Measurements from ENCODE around the gene TMEM223.
"Not testable (repeated sequence)": the region's sequence is repeated elsewhere in the genome, so short reads cannot be mapped to it uniquely, and the experiment has no call there.

The TMEM223 gene

DNA sequence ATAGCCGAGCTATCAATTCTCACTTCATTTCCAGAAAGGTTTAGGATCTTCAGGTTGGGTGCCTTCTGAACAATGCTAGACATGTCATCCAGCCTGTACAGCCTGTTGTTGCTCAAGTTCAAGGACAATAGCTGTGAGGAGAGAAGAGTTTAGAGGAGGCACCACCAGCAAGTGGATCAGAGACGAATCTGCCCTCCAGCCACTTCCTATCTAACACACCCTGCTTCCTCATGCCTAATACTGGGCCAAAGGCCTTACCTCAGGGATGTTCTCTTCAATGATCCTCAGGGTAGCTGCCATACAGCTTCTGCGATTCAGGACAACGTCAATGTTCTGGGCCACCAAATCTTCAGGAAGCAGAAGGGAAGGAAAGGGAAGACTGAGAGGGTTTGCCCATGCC, 9.3 kb upstream of the TMEM223 start:
- no peak for DNase-seq (ENCODE audit: low read depth in 3 of 3)

DNA sequence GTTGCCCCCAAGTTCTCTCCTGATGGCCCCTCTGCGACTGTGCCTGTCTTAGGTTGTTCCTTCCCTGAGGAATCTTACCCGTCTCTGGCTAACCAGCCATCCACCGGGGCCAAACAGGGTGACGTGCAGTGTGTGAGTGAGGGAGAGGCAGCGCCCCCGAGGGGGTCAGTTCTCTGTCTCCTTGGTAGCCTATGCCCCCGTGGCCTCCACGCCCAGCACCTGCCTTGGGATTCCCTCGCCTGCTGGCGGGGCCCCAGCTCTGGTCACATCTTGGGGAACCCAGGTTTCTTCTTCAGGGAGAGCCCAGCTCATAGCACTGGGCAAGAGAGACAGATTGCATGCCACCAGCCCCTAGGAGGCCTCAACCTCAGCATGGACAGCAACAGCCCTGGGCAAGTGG, 7.7 kb upstream of the TMEM223 start:
- DNase-seq (ENCODE audit: low read depth in 3 of 3) = no peak

DNA sequence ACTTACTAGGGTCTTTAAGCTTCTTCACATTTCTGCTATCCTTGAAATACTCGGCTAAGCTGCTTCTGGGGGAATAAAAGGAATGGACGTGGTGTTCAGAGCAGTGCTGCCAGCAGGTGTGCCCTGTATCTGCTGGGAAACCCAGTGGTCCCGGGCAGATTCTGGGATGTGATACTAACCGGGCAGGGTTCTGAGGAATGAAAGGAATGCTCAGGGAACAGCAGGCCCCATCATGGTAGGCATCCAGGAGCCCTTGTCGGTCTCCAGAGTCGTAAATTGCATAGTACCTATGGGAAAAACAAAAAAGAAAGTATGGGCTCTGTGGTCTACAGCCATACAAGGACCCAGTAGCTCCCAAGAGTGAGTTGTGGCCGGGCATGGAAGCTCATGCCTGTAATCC, 4.5 kb upstream of the TMEM223 start:
- DNase-seq (ENCODE audit: low read depth in 3 of 3) = no peak

DNA sequence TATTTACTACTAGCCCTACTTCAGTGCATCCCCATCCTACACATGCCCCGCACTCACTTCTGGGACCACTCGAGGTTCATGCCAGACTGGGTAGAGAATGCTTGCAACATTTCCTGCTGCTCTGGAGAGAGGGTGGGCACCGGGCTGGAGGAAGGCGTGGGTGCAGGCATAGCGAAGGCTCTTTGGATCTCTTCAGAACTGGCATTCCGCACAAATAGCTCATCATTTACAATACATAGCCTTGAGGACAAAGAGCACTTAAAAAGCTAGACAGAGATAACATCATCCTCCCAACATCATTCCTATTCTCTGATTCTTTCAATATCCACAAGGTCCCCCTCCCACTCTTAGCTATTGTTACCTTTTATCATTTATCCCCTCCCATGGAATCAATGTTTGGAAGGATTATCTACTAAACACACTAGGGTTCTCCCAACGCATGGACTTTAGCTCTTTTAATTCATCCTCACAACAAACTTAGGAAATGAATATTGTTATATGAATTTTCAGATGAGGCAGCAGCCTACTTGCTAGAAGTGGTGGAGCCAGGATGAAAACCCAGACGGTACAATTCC, 2.5 kb upstream of the TMEM223 start:
- no peak for DNase-seq (ENCODE audit: low read depth in 3 of 3)

DNA sequence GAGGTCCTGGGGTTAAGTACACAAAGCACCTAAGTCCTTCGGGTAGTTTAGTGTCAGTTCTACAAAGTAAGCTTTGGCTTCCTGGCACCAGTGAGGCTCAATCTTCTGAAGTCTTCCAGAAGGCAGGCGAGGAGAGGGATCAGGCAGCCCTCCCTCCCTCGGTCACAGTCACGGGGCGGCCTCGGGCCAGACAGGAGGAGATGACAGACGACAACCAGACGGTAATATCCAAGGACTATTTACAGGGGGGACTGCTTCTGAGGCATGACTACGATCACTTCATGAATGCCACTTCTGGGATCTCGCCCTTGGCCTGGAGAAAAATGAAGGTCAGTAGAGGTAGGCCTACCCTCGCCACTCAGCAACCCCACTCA, 383 bp upstream of the TMEM223 start:
- no peak for DNase-seq (ENCODE audit: low read depth in 3 of 3)

DNA sequence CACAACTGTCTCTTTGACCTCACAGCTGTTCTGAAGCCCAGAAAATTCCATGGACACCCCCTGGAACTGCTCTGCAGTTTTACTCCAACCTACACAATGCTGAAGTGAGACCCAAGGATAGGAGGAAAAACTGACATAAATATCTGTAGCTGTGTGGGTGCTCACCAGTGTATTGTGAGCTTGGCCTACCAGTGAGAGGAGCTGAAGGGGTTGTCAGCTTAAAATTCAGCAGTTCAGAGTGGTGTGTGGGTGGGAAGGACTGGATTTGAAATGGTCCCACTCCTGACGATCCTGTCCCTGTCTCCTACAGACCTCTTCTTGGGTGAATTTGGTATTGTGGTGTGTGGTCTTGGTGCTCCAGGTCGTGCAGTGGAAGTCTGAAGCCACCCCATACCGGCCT, 2.2 kb downstream of the TMEM223 start:
- no peak for DNase-seq (ENCODE audit: low read depth in 3 of 3)

DNA sequence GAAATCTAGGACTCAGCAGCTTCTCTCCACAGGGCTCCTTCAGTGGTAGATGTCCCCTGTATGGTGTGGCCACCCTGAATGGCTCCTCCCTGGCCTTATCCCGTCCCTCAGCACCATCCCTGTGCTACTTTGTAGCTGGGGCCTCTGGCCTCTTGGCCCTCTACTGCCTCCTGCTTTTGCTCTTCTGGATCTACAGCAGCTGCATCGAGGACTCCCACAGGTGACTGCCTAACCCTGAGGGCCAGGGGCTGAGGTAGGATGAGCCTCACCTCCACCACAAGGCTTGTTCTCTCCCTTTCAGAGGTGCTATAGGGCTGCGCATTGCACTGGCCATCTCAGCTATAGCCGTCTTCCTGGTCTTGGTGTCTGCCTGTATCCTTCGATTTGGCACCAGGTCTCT, 2.8 kb downstream of the TMEM223 start:
- no peak for DNase-seq (ENCODE audit: low read depth in 3 of 3)

DNA sequence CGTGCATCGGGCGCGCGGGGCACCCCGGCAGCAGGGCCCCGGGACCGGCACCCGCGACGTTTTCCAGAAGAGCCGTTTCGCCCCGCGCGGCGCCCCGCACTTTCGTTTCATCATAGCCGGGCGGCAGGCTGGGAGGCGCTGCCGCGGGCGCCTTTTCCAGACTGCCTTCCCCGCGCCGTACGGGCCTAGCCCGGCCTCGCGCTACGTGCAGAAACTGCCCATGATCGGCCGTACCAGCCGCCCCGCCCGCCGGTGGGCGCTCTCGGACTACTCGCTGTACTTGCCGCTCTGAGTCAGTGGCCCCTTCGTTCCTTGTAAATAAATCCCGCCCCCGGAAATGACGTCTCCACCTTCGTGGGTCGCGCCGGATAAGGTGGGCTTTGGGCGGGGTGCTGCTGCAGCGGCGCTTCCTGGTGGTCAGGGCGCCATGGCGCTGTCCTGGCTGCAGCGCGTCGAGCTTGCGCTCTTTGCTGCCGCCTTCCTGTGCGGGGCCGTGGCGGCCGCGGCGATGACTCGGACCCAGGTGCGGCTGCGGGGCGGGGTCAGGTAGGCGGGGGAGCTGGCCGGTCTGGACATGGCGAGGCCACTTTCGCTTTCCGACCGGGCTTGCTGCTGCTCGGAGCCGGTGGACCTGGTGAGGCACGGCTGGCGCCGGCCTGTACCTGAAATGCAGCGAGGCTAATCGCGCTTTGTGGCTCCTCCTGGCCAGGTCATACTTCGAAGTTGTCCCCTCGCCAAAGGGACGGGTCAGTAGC, 4.6 kb downstream of the TMEM223 start, which contains the start of gene TMEM179B:
Gene TMEM179B (plus strand): TSS at position 398 of the 755 bp plus-strand sequence. CDS start 30 bp downstream, at position 428.
- peak; percentile 96 to 99 (median 98) for DNase-seq (ENCODE audit: low read depth in 3 of 3)

DNA sequence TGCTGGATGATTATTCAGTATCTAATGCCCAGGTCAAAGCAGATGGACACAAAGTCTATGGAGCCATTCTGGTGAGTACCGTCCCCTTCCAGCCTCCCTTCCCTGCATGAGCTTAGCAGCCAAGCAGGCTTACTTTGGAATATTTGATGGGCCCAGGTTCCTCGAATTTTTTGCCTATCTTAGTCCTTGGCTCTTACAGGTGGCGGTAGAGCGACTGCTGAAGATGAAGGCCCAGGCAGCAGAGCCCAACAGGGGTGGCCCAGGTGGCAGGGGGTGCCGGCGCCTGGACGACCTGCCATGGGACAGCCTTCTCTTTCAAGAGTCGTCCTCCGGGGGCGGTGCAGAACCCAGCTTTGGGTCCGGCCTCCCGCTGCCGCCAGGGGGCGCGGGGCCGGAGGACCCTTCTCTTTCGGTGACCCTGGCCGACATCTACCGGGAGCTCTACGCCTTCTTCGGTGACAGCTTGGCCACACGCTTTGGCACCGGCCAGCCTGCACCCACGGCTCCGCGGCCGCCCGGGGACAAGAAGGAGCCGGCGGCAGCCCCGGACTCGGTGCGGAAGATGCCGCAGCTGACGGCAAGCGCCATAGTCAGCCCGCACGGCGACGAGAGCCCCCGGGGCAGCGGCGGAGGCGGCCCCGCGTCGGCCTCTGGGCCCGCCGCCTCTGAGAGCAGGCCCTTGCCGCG, 5.3 kb downstream of the TMEM223 start:
- peak; percentile 74 to 81 (median 79) for DNase-seq (ENCODE audit: low read depth in 3 of 3)

DNA sequence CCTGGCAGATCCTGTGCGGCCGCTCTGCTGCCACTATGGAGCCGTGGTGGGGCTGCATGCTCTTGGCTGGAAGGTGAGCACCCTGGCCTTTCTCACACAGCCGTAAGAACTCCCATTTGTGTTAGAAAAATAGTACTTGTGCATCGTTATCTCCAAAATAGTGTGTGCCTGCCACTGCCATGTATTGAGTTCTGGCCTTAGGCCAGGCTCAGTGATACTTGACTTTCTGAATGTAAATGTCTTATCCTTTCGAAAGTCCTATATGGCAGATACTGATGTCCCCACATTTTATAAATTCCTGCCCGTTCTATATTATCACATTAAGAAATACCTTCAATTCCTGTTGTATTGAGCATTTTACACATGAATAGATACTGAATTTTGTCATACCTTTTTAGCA, 9.1 kb downstream of the TMEM223 start:
- DNase-seq (ENCODE audit: low read depth in 3 of 3) = no peak

DNA sequence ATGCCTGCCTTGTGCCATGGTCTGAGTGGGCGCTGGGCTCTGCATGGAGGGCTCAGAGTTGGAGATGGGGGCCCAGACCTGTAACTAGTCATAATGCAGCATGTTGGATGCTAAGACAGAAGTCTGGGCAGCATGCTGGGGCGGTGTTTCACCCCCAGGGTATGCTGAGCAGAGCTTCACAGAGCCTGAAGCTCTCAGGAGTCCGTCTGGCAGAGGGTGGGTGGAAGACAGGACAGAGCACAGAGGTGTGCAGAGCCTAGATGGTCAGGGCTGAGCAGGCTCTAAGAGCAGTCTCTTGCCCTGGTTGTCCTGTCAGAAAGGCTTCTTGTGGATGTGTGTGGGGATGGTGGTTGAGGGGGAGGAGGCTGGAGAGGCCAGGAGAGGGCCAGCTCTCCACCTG, 13.4 kb downstream of the TMEM223 start:
- DNase-seq (ENCODE audit: low read depth in 3 of 3) = no peak

DNA sequence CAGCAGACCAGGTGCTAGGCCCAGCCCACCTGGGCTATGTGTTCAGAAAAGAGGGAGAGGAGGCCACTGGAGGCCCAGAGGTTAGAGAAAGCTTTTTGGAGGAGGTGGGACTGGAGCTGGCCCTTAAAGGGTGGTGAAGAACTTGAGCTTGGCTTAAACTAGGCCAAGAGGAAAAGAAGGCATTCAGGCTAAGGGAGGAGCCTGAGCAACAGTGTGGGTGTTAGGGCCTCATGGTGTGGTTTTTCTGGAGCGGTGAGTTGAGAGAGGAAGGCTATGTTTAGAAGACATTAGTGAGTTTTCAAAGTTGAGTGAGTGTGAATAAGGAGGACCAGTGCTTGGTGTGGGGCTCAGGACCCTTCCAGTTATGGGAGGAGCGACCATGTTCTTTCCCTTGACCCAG, 14.4 kb downstream of the TMEM223 start:
- DNase-seq (ENCODE audit: low read depth in 3 of 3) = no peak

DNA sequence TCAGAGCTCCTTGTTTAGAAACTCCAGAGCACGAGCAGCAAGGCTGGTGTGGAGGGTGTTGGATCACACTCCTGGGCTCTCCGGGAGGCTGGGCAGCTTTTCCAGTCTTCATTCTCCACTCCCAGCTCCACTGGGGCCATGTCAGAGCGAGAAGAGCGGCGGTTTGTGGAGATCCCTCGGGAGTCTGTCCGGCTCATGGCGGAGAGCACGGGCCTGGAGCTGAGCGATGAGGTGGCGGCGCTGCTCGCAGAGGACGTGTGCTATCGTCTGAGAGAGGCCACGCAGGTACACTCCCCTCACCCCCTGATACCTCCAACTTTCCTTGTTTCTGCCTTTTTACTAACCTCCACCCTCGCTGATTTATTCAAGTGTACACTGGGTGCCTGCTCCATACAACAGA, 16.2 kb downstream of the TMEM223 start:
- no peak for DNase-seq (ENCODE audit: low read depth in 3 of 3)

DNA sequence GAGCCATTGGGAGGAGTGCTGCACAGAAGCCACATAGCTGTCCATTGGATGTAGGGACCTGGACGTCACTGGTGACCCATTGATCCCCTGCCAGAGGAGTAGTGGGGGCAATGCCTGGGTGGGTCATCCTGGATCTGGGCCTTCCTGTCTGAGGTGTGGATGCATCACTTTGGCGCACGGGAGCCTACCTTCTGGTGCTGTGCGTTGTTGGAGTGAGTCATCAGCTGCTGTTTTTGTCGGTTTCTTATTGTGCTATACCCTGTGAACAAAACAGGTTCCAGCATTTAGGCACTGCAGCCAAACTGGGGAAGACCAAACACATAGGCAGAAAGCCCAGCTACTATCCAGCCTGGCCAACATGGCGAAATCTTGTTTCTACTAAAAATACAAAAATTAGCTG, 17.4 kb downstream of the TMEM223 start:
- no peak for DNase-seq (ENCODE audit: low read depth in 3 of 3)

DNA sequence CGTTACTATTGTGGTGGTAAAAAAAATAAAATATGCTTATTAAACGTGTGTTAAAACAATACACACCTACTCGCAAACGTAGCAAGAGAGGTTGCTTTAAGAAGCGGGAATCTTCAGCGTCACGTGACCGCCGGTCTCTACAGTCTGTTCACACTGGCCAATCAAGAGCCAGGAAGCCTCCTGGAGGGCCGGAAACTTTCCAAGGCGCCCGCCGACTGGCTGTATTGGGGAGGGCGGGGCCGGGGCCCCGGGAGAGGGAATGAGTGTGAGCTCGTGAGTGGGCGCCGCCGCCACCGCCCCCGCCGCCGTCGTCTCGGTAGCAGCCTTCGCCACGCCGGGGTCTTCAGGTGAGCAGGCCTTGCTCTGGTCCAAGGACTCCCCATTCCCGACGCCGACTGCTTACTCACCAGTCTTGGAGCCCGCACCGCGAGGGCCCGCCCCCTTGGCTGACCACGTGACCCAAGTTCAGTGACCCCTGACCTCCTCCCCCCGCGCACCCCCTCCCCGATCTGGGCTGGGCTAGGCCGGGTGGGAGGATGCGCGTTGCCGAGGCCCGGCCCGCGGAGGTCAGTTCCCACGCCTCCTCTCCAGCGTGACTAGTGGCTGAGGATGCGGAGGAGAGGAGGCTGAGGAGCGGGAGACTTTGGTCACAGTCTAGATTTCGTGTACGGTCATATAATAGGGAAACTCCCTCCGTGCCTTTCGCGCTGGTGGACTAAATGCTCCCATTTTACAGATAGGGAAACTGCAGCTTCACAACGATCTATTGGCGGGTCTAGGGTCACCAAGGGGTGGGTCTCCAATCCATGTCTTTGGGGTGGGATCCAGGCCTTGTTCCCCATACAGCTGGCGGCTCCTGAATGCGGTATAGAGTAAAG, 20.4 kb downstream of the TMEM223 start, which contains the start of gene TAF6L:
Gene TAF6L (plus strand): TSS at position 253 of the 878 bp plus-strand sequence. CDS start 4,388 bp downstream, outside the sequence.
- peak; percentile 93 to 96 (median 95) for DNase-seq (ENCODE audit: low read depth in 3 of 3)

DNA sequence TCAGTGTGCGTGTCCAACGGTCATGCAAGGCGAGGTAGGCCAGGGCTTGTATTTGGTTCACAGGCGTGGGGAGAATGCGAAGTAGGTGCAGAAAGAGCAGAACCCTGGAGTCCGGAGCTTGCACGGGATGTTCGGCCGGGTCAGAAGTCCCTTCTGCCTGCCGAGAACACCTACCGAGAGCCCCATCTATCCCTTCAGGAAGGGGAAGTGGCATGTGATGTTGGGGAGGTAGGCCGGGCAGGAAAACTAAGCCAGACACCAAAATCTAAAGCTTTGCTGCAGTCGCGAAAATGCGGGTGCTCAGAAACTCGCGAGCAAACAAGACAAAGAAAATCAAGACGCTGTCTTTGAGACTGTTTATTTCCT, 21.0 kb downstream of the TMEM223 start:
- no peak for DNase-seq (ENCODE audit: low read depth in 3 of 3)

DNA sequence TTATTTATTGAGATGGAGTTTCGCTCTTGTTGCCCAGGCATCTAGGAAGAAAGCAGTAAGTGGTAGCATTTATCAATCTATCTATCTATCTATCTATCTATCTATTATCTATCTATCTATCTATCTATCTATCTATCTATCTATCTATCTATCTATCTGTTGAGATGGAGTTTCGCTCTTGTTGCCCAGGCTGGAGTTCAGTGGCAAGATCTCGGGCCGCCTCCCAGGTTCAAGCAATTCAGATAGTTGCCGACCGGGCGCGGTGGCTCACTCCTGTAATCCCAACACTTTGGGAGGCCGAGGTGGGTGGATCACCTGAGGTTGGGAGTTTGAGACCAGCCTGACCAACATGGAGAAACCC, 31.0 kb downstream of the TMEM223 start:
- not testable (repeated sequence) for DNase-seq (ENCODE audit: low read depth in 3 of 3)

DNA sequence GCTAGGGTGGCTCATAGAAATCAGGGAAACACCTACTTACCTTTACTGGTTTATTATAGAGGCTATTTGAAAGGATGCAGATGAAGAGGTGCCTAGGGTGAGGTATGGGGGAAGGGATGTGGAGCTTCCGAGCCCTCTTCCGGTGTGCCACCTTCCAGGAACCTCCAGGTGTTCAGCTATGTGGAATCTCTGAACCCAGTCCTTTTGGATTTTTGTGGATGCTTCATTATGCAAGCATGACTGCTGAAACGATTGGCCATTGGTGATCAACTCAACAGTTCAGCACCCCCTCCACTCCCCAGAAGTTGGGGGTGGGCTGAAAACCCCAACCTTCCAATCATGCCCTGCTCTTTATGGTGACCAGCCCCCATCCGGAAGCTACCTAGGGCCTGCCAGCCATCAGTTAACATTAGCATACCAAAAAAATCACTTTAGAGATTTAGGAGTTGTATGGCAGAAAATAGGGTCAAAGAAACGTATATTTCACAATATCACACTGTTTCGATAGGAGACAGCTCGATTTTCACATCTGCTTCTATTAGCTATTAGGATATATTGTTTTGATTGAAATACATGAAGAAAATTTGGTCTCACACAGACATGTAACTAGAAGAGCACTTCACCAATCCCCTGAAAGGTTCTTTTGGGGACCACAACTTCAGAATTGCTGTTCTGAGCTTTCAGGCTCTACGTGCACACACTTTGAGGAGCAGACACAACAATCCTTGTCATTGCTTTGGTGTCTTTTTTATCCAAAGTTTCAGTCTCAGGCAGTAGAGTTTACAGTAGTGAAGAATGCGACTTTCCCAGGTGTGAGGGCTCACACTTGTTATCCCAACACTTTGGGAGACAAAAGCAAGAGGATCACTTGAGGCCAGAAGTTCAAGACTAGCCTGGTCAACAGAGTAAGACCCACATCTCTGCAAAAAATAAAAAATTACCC, 33.7 kb downstream of the TMEM223 start:
- DNase-seq (ENCODE audit: low read depth in 3 of 3) = no peak

DNA sequence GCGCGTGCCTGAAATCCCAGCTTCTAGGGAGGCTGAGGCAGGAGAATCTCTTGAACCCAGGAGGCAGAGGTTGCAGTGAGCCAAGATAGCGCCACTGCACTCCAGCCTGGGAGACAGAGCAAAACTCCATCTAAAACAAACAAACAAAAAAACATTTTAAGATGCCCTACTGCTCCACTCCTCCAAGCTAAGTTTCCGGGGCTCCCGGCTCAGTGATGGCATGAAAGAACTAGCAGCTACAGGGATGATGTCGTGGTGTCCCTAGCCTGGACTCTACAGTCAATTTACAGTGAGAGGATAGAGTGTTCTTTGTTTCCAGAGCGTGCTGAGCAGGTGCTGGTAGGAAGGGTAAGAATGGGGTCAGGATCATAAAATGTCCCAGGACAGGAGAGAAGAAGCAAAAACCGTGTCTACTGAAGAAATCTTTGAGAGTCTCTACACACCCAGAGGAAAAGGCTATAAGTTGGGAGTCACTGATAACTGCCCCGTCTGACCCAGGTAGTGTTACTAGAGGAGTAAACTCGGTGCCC, 36.7 kb downstream of the TMEM223 start:
- no peak for DNase-seq (ENCODE audit: low read depth in 3 of 3)

DNA sequence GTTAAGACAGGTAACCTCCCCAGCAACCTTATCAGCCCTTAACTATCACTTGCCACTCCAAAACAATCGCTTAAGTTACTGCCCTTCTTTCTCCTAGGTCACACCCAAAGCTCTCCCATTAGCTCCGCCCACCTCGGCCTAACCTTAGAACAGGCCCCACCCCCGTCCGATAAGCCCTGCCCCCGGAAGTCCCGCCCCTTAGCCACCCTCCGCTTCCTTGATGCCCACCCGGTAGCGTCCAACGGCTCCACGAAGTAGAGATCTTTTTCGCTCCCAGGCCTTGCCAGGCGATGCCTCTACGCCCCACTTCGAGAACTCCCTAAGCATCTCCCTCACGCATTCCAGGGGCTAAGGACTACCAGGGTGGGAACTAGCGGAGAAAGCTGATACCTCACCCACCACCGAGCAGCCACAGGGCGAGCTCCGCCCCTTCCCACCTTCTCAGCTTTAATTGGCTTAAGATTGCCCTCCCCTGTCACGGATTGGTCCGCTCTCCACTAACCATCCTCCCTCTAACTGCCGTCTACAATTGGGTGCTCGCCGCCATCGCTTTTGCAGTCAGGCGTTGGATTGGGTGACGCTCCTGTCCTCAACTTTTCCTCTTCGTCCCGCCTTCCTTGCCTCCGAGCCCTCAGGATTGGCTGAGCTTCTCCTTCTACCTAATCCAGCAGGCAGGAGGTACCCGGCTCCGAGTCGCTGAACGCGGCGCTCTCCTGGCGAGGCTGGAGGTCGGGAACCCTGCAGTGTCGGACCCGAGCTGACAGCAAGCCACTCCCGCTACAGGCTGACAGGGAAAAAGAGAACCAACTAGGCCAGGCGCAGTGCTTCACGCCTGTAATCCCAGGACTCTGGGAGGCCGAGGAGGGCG, 37.8 kb downstream of the TMEM223 start, which contains the start of gene ZBTB3:
Gene ZBTB3 (minus strand): TSS at position 425 of the 868 bp plus-strand sequence. CDS start 496 bp downstream, outside the sequence.
- peak; percentile 93 to 99 (median 96) for DNase-seq (ENCODE audit: low read depth in 3 of 3)

Data from stimulated activated CD4-positive, alpha-beta T cell treated with anti-CD3 and anti-CD28 coated beads, TNF-alpha, amount 100 ng/mL, for 48 hours (primary cell).